K562 (cell line): ENCODE results near the gene CALD1. TPM values are rescaled to one million over a fixed set of nuclear protein-coding genes. Genes with fewer than 3 reads are reported as not detected.
A peak's percentile ranks its signal among the peaks of the same experiment; 100 is the strongest.

Experiments
- ATAC-seq: fragments of 200-7000 bp; cut with Tn5 transposase; 3 replicates; pipeline ENCODE4 v1.9.1; 2020; ENCODE audit warnings: moderate library complexity
- BruUV-seq: library from RNA; stranded (reverse); fragments of 400-500 nt; replicated peaks from 2 replicates; lab custom pipeline; 2021; lab: Mats Ljungman, UMichigan
- CTCF ChIA-PET: fragments of 300-600 bp; formaldehyde crosslinking; extraction: SDS; loops from one replicate; lab custom pipeline; 2021; ENCODE audit warnings: low intra/inter-chr PET ratio; lab: Yijun Ruan, JAX
- POLR2A ChIA-PET: fragments of 300-600, 350-650 bp; sonication (Branson Sonifier 250); formaldehyde crosslinking; extraction: SDS; loops from one replicate; lab custom pipeline; 2021; ENCODE audit warnings: antibody characterized with exemption, inconsistent platforms; lab: Yijun Ruan, JAX
- DNase-seq, 4 experiments: peaks; one replicate each; pipeline versions ENCODE4 v3.0.0 to v3.0.0-alpha.2; 2011 to 2018; ENCODE audit warnings: low spot score in 3 of 4, mixed read lengths in 3 of 4; ENCODE audit errors: extremely low read depth in 1 of 4
- FAIRE-seq: peaks from 2 replicates; lab custom pipeline; 2011; peaks lifted over from hg19 to GRCh38; lab: Jason Lieb, UNC
- H2AFZ ChIP-seq: 2 replicates; pipeline ENCODE4 v1.6.0; 2011; ENCODE audit warnings: low read depth, low read length, control low read depth, inconsistent platforms
- H3K27ac ChIP-seq: fragments of 200-600 bp; 3 replicates; pipeline ENCODE4 v1.8.0; 2011; ENCODE audit warnings: low read depth, mild to moderate bottlenecking, control low read depth, inconsistent platforms, low read length, moderate library complexity, mixed read lengths; ENCODE audit errors: extremely low read depth
- H3K27me3 ChIP-seq, 2 experiments: fragments of 300-600 bp in 1 of 2; 2 replicates in 1 of 2; 3 replicates in 1 of 2; pipeline versions ENCODE4 v1.6.0 to v1.8.0; 2011; ENCODE audit warnings: inconsistent platforms in 2 of 2, low read length in 2 of 2, mild to moderate bottlenecking in 1 of 2, mixed read lengths in 1 of 2, moderate library complexity in 1 of 2; ENCODE audit not compliant: control insufficient read depth in 2 of 2, insufficient read depth in 2 of 2
- H3K36me3 ChIP-seq: fragments of 300-600 bp; 3 replicates; pipeline ENCODE4 v1.8.0; 2011; ENCODE audit warnings: mild to moderate bottlenecking, low read length, inconsistent platforms; ENCODE audit not compliant: control insufficient read depth, insufficient read depth
- H3K4me1 ChIP-seq, 2 experiments: fragments of 200-600 bp in 1 of 2; replicated peaks in 1 of 2; 2 replicates in 1 of 2; 3 replicates in 1 of 2; pipeline versions ENCODE4 v1.5.1 to v1.8.0; 2011; ENCODE audit warnings: inconsistent platforms in 2 of 2, low read length in 2 of 2, mild to moderate bottlenecking in 1 of 2, mixed read lengths in 1 of 2, moderate library complexity in 1 of 2; ENCODE audit not compliant: control insufficient read depth in 2 of 2, insufficient read depth in 2 of 2
- H3K4me2 ChIP-seq: 2 replicates; pipeline ENCODE4 v1.6.1; 2011; ENCODE audit warnings: low read length, control low read depth, inconsistent platforms, mixed read lengths; ENCODE audit not compliant: insufficient read depth
- H3K4me3 ChIP-seq: fragments of 200-600 bp; sonication (generic), shearing (Covaris generic); 2 replicates; pipeline ENCODE4 v1.5.1; 2016; ENCODE audit warnings: control low read depth, inconsistent platforms
- H3K79me2 ChIP-seq: fragments of 200-600 bp; 3 replicates; pipeline ENCODE4 v1.8.0; 2011; ENCODE audit warnings: low read length, inconsistent platforms; ENCODE audit not compliant: control insufficient read depth, insufficient read depth
- H3K9ac ChIP-seq, 2 experiments: 2 replicates each; pipeline versions ENCODE4 v1.6.0 to v1.6.1; 2011; ENCODE audit warnings: low read depth in 2 of 2, low read length in 2 of 2, control low read depth in 1 of 2, inconsistent platforms in 1 of 2, mild to moderate bottlenecking in 1 of 2, mixed read lengths in 1 of 2; ENCODE audit not compliant: insufficient read depth in 1 of 2
- H3K9me1 ChIP-seq: one replicate; pipeline ENCODE4 v1.6.0; 2011; ENCODE audit warnings: inconsistent platforms, mild to moderate bottlenecking, low read length, moderate library complexity; ENCODE audit not compliant: control insufficient read depth, insufficient read depth
- H3K9me3 ChIP-seq: replicated peaks from 2 replicates; pipeline ENCODE4 v1.5.1; 2011; ENCODE audit warnings: low read depth, low read length, inconsistent platforms; ENCODE audit not compliant: control insufficient read depth, insufficient read depth
- H4K20me1 ChIP-seq: replicated peaks from 2 replicates; pipeline ENCODE4 v1.6.1; 2011; ENCODE audit warnings: low read length, inconsistent platforms, mixed read lengths; ENCODE audit not compliant: control insufficient read depth, insufficient read depth
- ATF3 ChIP-seq, 2 experiments: fragments of 450-650 bp in 1 of 2; sonication (generic) in 1 of 2; formaldehyde crosslinking in 1 of 2; IDR thresholded peaks in 1 of 2; conservative IDR thresholded peaks in 1 of 2; 2 replicates each; pipeline versions ENCODE4 v1.6.1 to v1.8.1; 2016 to 2023; ENCODE audit warnings: mild to moderate bottlenecking in 2 of 2, moderate library complexity in 2 of 2, inconsistent platforms in 1 of 2, missing genetic modification reagents in 1 of 2
- CEBPG ChIP-seq, 3 experiments: fragments of 200-800 bp in 1 of 3; sonication (Bioruptor generic) in 1 of 3; sonication (generic) in 1 of 3; formaldehyde crosslinking in 1 of 3; IDR thresholded peaks in 2 of 3; conservative IDR thresholded peaks in 1 of 3; 2 replicates each; pipeline versions ENCODE4 v1.6.1 to v1.8.0; 2016 to 2022; ENCODE audit warnings: missing compliant biosample characterization in 2 of 3, missing genetic modification characterization in 2 of 3, mild to moderate bottlenecking in 1 of 3, missing genetic modification reagents in 1 of 3
- MYBL2 ChIP-seq, 2 experiments: fragments of 450-650 bp in 1 of 2; sonication (generic) in 1 of 2; formaldehyde crosslinking in 1 of 2; IDR thresholded peaks; 2 replicates each; pipeline versions ENCODE4 v1.6.1 to v1.8.1; 2017 to 2022; ENCODE audit warnings: borderline replicate concordance in 1 of 2, inconsistent platforms in 1 of 2, low read depth in 1 of 2, mild to moderate bottlenecking in 1 of 2, missing genetic modification reagents in 1 of 2, moderate library complexity in 1 of 2
- NCOA1 ChIP-seq: fragments of 450-650 bp; IDR thresholded peaks from 2 replicates; pipeline ENCODE4 v1.6.1; 2016; ENCODE audit warnings: low read depth
- NR2C1 ChIP-seq, 2 experiments: fragments of 450-650 bp; IDR thresholded peaks; 2 replicates each; pipeline ENCODE4 v1.6.1; 2017; ENCODE audit warnings: mild to moderate bottlenecking in 2 of 2, antibody characterized with exemption in 1 of 2, inconsistent platforms in 1 of 2, missing compliant biosample characterization in 1 of 2, missing genetic modification characterization in 1 of 2
- PTBP1 ChIP-seq: fragments of 200-400 bp; formaldehyde crosslinking; IDR thresholded peaks from 2 replicates; pipeline ENCODE4 v1.6.1; 2017; ENCODE audit warnings: low read depth, low read length
- ZNF184 ChIP-seq: sonication (generic); formaldehyde crosslinking; IDR thresholded peaks from 2 replicates; pipeline ENCODE4 v1.5.0; 2020; ENCODE audit warnings: missing genetic modification reagents
- ZNF280B ChIP-seq: fragments of 250-450 bp; sonication (Bioruptor Pico); IDR thresholded peaks from 2 replicates; pipeline ENCODE4 v1.5.1; 2021; ENCODE audit warnings: mild to moderate bottlenecking
- ZNF318 ChIP-seq, 2 experiments: fragments of 450-650 bp; IDR thresholded peaks; 2 replicates each; pipeline ENCODE4 v1.6.1; 2016; ENCODE audit warnings: mild to moderate bottlenecking in 2 of 2, borderline replicate concordance in 1 of 2, low read depth in 1 of 2, moderate library complexity in 1 of 2
- WGBS: fragments of 100-300 bp; shearing (Covaris generic); methylation state at CpG from one replicate; pipeline ENCODE4 v1.1.6; 2016; ENCODE audit warnings: low coverage, mixed read lengths; ENCODE audit not compliant: insufficient coverage; ENCODE audit errors: missing lambda C conversion rate; 5-methylcytosine and 5-hydroxymethylcytosine counted together
- in situ Hi-C: fragments of 300-500 bp; cut with MboI; formaldehyde crosslinking; loops from 4 replicates; pipeline ENCODE4 v1.15.0; 2018; ENCODE audit warnings: inconsistent platforms, mixed read lengths
- intact Hi-C: fragments of 100-400 bp; cut with micrococcal nuclease; formaldehyde crosslinking; loops from 2 replicates; pipeline ENCODE4 v1.14.2; 2022
- polyA plus RNA-seq, 8 experiments: library from polyadenylated mRNA; depleted of rRNA in 4 of 8; stranded (reverse) in 5 of 8; unstranded in 3 of 8; fragments of >200 nt; fragmentation: Nextera tagmentation in 2 of 8; fragmentation: Illumina TruSeq in 1 of 8; extraction: Ambion mirVana in 2 of 8; extraction: Trizol in 1 of 8; gene quantifications; 2 replicates each; pipeline versions ENCODE4 v1.2.1 to v1.2.3, GENCODE V29; 2011 to 2014; ENCODE audit warnings: inconsistent platforms in 1 of 8, missing spikeins in 1 of 8
- total RNA-seq, 7 experiments: library from RNA; depleted of rRNA in 6 of 7; stranded (reverse); fragments of >200 nt in 6 of 7; fragmentation: Illumina TruSeq in 2 of 7; extraction: Trizol in 2 of 7; gene quantifications; 2 replicates each; pipeline versions ENCODE4 v1.2.1 to v1.2.3, GENCODE V29; 2011 to 2021; ENCODE audit warnings: low replicate concordance in 1 of 7

CALD1 gene
- total and polyA plus RNA-seq, 9 of the 15 experiments (the other 6 are each of a cell fraction or from before 2014, with no cell fraction given): 0.40 TPM; not detected in 8

- Histone ChIP-seq H2AFZ (no peak overlapping the region), H3K79me2 (no peaks in the 10 kb centered on the region), H3K9me3 (no peaks in the 10 kb centered on the region), H4K20me1 (no peaks in the 10 kb centered on the region), H3K4me1 (no peaks in the 10 kb centered on the region), H3K36me3 (no peaks in the 10 kb centered on the region), H3K4me2 (no peak overlapping the region), H3K9me1 (no peaks in the 10 kb centered on the region), H3K27me3 (peaks cover 18 to 33% of the 10 kb centered on the region in 2 experiments), H3K9ac (no peak overlapping the region), H3K4me3 (no peak overlapping the region), H3K27ac (no peak overlapping the region)
- no peak for FAIRE-seq
- no TSS peak for BruUV-seq
- no peak for ATAC-seq
- 3% methylated on average over 6 of the region's 6 CpGs for WGBS
- ChIA-PET CTCF (no interaction called here), POLR2A (no interaction called here)
- in situ Hi-C loops (no loop called here), intact Hi-C loops (loop anchor here (10.0 kb wide), 1 partner anchor 302 kb away; the partner anchor contains the start of gene CYREN)
- TF ChIP-seq CEBPG (CRISPR knock-in tag; IDR thresholded peaks at IDR 0.05) (no peak), CEBPG (tag; conservative IDR thresholded peaks at IDR 0.05 in 1 of 2, IDR thresholded peaks at IDR 0.05 in 1 of 2) (peak; percentile 38 to 49; a peak in 2 of 4 replicates), MYBL2 (IDR thresholded peaks at IDR 0.05; ENCODE audit: low read depth) (no peak), MYBL2 (CRISPR knock-in tag; IDR thresholded peaks at IDR 0.05; ENCODE audit: borderline replicate concordance) (no peak), ATF3 (IDR thresholded peaks at IDR 0.05) (0 out of 2 replicates have a peak, but pooled peaks have one; percentile 11), ATF3 (CRISPR knock-in tag; conservative IDR thresholded peaks at IDR 0.05) (no peak), PTBP1 (no peak), ZNF184 (CRISPR knock-in tag) (no peak), ZNF280B (no peak), ZNF318 (IDR thresholded peaks at IDR 0.05; ENCODE audit: borderline replicate concordance in 1 of 2, low read depth in 1 of 2) (no peak), NR2C1 (IDR thresholded peaks at IDR 0.05) (no peak), NR2C1 (tag; IDR thresholded peaks at IDR 0.05) (no peak), NCOA1 (no peak)
- no peak for DNase-seq
Measured at GRCh38 chr7:134873253-134873652, 93.8 kb downstream of the CALD1 start.
